GM23338 (cell line): Measurements from ENCODE around the gene KLHL17.

Experiments used
- CTCF ChIP-seq, 2 experiments: fragments of 200-600 bp in 1 of 2; sonication (generic) in 1 of 2; conservative IDR thresholded peaks; 2 replicates each; pipeline versions ENCODE4 v1.5.1 to v1.6.1; 2016 to 2017; ENCODE audit warnings: antibody characterized with exemption in 2 of 2, low read depth in 2 of 2, mild to moderate bottlenecking in 2 of 2, moderate library complexity in 1 of 2
- ETS1 ChIP-seq: IDR thresholded peaks from 2 replicates; pipeline ENCODE4 v1.6.1; 2016; ENCODE audit warnings: antibody characterized with exemption
- EZH2 ChIP-seq: fragments of 200-600 bp; sonication (generic); IDR thresholded peaks from one replicate; pipeline ENCODE4 v1.8.0; 2017; ENCODE audit warnings: antibody characterized with exemption, mild to moderate bottlenecking, low read depth; ENCODE audit not compliant: unreplicated experiment
- EZH2phosphoT487 ChIP-seq: fragments of 200-600 bp; sonication (generic); IDR thresholded peaks from one replicate; pipeline ENCODE4 v1.8.1; 2018; ENCODE audit warnings: antibody characterized with exemption; ENCODE audit not compliant: unreplicated experiment
- JUNB ChIP-seq: IDR thresholded peaks from one replicate; pipeline ENCODE4 v1.6.1; 2016; ENCODE audit warnings: antibody characterized with exemption; ENCODE audit not compliant: unreplicated experiment
- POLR2AphosphoS5 ChIP-seq: IDR thresholded peaks from 2 replicates; pipeline ENCODE4 v1.6.1; 2016; ENCODE audit warnings: antibody characterized with exemption, low read depth
- STAT1 ChIP-seq: IDR thresholded peaks from one replicate; pipeline ENCODE4 v1.6.1; 2016; ENCODE audit warnings: antibody characterized with exemption; ENCODE audit not compliant: unreplicated experiment
- ZNF331 ChIP-seq: fragments of 250-450 bp; sonication (Bioruptor Pico); IDR thresholded peaks from 2 replicates; pipeline ENCODE4 v1.5.0; 2020; ENCODE audit warnings: low read depth, mild to moderate bottlenecking, moderate library complexity
- ZNF462 ChIP-seq: fragments of 250-450 bp; sonication (Bioruptor Pico); IDR thresholded peaks from 2 replicates; pipeline ENCODE4 v1.5.0; 2020; ENCODE audit warnings: mild to moderate bottlenecking, moderate library complexity

- TF ChIP-seq CTCF (conservative IDR thresholded peaks at IDR 0.05; ENCODE audit: low read depth in 2 of 2) (no peak), EZH2 (no peak), EZH2phosphoT487 (no peak), POLR2AphosphoS5 (no peak), ZNF462 (CRISPR knock-in tag) (no peak), JUNB (no peak), ZNF331 (CRISPR knock-in tag) (no peak), ETS1 (no peak), STAT1 (no peak)
These were observed 19.3 kb downstream of the KLHL17 start for GRCh38 chr1:979744-980072.
